Suprapubic skin (tissue), 4 donors: Measurements from ENCODE around the gene TMEM138.

Experiments used
- EP300 ChIP-seq: sonication (generic); formaldehyde crosslinking; IDR thresholded peaks from one replicate; pipeline ENCODE4 v1.6.1; 2017; ENCODE audit warnings: antibody characterized with exemption
- POLR2A ChIP-seq, 2 donors: fragments of 450-650 bp; IDR thresholded peaks; one replicate each; pipeline ENCODE4 v1.6.1; 2017; ENCODE audit warnings: antibody characterized with exemption in 2 of 2, mild to moderate bottlenecking in 2 of 2, moderate library complexity in 2 of 2
- POLR2AphosphoS5 ChIP-seq, 3 donors: sonication (generic); formaldehyde crosslinking; IDR thresholded peaks; one replicate each; pipeline ENCODE4 v1.6.1; 2017; ENCODE audit warnings: antibody characterized with exemption in 3 of 3
- TF ChIP-seq, protein P1 (sequence below), 2 donors: fragments of 200-600 bp in 1 of 2; fragments of 450-650 bp in 1 of 2; sonication (generic) in 1 of 2; IDR thresholded peaks; one replicate each; pipeline ENCODE4 v1.5.1; 2016 to 2019; ENCODE audit warnings: antibody characterized with exemption in 2 of 2, mild to moderate bottlenecking in 1 of 2, moderate library complexity in 1 of 2

DNA sequence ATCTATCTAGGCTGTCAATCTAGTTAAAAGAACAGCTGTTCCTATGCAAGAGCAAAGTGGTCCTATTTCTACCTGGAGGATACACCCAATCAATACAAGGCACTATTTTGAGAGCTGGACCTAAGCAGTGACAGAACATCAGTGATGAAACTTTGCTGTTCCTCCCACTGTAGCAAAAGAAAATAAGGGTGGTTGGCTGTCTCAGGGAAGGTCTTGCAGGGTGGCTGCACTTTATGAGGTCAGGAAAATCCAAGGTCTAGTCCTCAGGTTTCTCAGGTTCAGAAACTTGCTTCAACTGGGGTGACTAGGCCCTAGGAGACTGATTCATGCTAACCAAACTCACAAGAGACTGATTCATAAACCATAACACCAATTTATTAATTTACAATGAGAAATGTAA lies 56.0 kb downstream of the TMEM138 start:
- TF ChIP-seq, protein P1, sequence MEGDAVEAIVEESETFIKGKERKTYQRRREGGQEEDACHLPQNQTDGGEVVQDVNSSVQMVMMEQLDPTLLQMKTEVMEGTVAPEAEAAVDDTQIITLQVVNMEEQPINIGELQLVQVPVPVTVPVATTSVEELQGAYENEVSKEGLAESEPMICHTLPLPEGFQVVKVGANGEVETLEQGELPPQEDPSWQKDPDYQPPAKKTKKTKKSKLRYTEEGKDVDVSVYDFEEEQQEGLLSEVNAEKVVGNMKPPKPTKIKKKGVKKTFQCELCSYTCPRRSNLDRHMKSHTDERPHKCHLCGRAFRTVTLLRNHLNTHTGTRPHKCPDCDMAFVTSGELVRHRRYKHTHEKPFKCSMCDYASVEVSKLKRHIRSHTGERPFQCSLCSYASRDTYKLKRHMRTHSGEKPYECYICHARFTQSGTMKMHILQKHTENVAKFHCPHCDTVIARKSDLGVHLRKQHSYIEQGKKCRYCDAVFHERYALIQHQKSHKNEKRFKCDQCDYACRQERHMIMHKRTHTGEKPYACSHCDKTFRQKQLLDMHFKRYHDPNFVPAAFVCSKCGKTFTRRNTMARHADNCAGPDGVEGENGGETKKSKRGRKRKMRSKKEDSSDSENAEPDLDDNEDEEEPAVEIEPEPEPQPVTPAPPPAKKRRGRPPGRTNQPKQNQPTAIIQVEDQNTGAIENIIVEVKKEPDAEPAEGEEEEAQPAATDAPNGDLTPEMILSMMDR (IDR thresholded peaks at IDR 0.05): no peak
- TF ChIP-seq EP300 (no peak), POLR2A (IDR thresholded peaks at IDR 0.05) (no peak), POLR2AphosphoS5 (IDR thresholded peaks at IDR 0.05) (no peak)
